ENCODE results near the gene FTO.

Gene FTO

GRCh38 chr16:53966821-53967571 lies 263.0 kb downstream of the FTO start:
- no peak overlapping the region for H3K4me3 ChIP-seq (ENCODE audit: low read length)
- no peak for DNase-seq (ENCODE audit: low read depth, low spot score)

- no peak overlapping the region for H3K4me3 ChIP-seq (ENCODE audit: low read length)
- DNase-seq (ENCODE audit: low read depth, low spot score): no peak
These were observed 263.6 kb downstream of the FTO start for GRCh38 chr16:53967572-53967971.

DNA sequence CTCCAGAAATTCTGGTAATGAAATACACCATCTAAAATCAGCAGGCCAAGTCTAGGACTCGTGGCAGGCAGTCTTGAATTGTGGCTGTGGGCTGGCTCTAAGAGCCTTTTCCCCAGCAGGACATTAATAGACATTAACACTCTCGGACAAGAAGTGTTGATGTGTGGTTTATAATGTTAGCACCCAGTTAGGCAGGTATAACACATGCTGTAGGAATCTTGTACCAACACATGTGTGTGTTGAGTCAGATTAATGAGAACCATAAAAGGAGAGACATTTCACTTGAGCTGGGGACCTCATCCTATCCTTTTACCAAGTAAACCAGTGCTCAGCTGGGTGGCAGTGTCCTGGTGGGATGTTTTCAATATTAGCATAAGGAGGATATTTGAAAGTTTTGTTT lies 264.5 kb downstream of the FTO start:
- H3K4me3 ChIP-seq (ENCODE audit: low read length): no peak overlapping the region
- no peak for DNase-seq (ENCODE audit: low read depth, low spot score)

DNA sequence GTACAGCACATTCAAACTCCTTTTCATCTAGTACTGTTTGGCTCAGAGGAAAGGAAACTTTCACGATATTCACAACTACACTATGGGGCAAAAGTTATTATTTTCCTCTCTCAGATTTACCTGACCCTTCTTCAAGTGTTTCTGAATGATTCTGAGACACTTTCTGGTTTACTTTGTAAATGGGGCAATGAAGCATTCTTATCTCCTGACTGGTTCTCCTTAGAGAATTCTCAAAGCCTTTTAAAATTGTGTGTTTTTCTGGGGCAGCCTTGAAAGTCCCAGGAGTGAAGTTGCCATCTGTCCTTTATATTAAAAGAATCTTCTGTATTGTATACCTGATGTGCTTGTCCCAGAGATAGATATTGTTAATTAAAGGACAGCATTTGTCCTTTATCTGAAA lies 264.9 kb downstream of the FTO start:
- H3K4me3 ChIP-seq (ENCODE audit: low read length): no peak overlapping the region
- no peak for DNase-seq (ENCODE audit: low read depth, low spot score)

- DNase-seq (ENCODE audit: low read depth, low spot score): no peak
- no peak overlapping the region for H3K4me3 ChIP-seq (ENCODE audit: low read length)
These were observed 267.7 kb downstream of the FTO start for GRCh38 chr16:53971616-53972015.

- DNase-seq (ENCODE audit: low read depth, low spot score): no peak
- H3K4me3 ChIP-seq (ENCODE audit: low read length): no peak overlapping the region
These were observed 269.1 kb downstream of the FTO start for GRCh38 chr16:53973021-53973420.

DNA sequence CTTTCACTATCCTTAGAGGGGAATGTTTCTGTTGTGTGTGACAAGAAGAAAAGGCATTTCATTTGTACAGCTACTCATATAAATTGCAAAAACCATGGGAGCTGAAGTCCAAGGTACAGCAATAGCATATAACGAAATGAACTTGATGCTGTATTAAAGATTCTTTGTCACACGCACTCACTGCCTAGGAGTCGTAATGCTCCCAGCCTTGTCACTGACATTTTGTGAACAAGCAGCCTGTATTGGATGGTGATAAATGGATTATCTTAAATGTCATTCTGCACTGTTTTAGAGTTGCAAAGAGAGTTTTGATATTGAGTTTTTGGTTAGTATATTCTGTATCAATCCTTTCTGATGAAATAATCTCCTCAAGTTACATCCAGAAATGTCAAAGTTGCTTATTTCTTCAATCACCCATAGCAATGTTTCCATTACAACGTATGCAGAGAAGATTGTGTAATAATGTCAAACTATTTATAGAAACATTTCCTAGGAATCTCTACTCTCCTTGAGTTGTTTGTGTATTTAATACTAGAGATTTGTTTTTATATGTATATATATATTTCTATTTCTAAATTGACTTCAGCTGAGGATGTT lies 270.6 kb downstream of the FTO start:
- no peak overlapping the region for H3K4me3 ChIP-seq (ENCODE audit: low read length)
- DNase-seq (ENCODE audit: low read depth, low spot score): no peak

DNA sequence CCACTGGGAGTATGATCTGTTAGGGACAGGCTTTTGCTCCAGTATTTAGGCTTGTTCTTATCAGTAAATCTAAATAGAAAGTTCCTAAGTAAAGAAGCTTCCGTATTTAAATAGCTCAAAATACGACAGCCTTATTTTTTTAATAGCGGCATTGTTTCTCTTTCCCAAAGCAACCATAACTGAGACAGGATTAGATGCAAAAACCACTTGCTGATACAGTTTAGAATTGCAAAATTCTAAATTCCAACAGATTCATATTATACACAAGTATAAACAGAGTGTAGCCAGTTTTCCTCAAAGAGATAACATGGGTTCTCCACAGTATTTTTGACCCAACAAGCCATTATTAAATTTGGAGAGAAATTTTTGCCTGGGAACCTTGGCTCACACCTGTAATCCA lies 276.7 kb downstream of the FTO start:
- H3K4me3 ChIP-seq (ENCODE audit: low read length): no peak overlapping the region
- DNase-seq (ENCODE audit: low read depth, low spot score): no peak

GRCh38 chr16:53982631-53983042 lies 278.7 kb downstream of the FTO start:
- H3K4me3 ChIP-seq (ENCODE audit: low read length): no peak overlapping the region
- DNase-seq (ENCODE audit: low read depth, low spot score): no peak

DNA sequence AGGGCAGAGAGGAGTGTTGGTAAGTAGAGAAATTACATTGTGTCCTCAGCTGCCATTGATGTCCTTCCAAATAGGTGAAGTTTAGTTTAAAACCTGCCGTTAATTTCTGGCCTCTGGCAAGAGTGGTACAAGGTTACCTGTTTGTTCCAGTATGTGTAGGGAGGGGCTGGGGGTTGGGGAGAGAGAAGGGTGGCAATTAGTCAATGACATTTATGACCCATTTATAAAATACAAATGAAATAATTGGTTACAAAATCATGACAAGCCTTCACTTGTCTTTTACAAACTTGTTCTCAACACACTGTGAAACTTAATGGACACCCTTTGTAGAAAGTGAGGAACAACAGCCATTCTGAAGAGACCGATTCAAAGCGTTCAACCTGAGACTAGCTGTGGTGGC lies 281.0 kb downstream of the FTO start:
- no peak for DNase-seq (ENCODE audit: low read depth, low spot score)
- H3K4me3 ChIP-seq (ENCODE audit: low read length): no peak overlapping the region

DNA sequence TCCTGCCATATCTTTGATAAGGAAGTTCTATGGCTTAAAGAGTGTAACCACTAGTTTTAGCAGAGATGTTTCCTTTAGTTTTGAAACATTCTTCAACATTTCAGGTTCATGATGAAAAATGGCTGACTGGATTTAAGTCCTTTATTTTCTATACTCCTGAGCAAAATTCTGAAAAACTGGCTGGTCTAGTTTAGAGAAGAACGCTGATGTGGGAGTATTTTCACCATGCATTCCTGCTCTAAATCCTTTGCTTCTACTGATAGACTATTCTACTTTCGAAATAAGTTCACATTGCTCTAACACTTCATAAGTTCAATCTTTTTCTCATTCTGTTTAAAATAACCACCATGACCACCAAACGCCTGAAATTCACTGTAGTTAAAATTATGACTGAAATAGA lies 281.9 kb downstream of the FTO start:
- DNase-seq (ENCODE audit: low read depth, low spot score): no peak
- H3K4me3 ChIP-seq (ENCODE audit: low read length): no peak overlapping the region

DNA sequence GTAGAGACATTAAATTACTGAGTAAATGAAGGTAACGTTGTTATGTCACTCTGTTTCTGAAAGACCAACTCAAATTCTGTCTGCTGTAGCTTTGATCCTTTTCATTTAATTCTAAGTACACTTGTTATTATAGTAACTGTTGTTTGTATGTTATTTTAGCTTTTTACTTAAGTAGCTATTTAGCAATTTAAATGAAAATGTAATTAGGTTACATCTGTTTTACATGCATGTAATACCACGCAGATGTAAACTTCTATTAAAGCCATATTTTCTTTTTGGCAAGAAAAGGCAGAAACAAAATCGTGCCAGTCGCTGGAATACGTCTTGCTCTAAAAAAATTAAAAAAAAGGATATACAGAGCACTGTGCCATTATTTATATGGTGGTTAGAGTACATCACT lies 282.8 kb downstream of the FTO start:
- no peak for DNase-seq (ENCODE audit: low read depth, low spot score)
- no peak overlapping the region for H3K4me3 ChIP-seq (ENCODE audit: low read length)

- DNase-seq (ENCODE audit: low read depth, low spot score): no peak
- H3K4me3 ChIP-seq (ENCODE audit: low read length): no peak overlapping the region
These were observed 284.2 kb downstream of the FTO start for GRCh38 chr16:53988136-53988535.

- no peak for DNase-seq (ENCODE audit: low read depth, low spot score)
- H3K4me3 ChIP-seq (ENCODE audit: low read length): no peak overlapping the region
These were observed 285.6 kb downstream of the FTO start for GRCh38 chr16:53989597-53989996.

DNA sequence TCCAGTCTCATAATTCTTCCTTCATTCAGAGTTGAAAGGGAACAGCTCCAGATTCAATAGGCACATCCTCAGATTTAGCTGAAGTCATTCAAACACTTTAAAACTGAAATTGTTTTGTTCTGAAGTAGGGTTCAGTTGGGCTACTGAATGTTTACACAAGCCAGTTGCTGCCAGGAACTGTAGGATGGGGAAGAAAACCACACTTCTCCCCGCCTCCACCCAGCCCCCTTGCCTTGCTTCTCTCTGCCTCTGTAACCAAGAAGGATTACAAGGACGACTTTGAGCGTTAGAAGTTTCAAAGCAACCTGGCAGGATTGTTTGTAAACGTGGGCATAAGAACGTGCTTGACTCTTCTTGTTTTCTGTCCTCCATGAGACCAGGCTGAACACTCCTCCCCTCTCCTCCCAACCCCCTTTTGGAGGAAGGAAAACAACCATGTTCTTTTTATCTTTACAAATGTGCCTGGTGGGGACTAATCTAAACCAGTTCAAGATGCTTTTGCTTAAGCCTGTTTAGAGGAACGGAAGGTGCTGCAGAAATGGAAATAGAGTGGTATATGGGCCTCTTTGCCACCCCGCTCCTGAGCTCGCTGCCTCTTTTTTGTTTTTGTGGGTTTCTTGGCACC lies 287.9 kb downstream of the FTO start:
- peak overlapping the region; percentile 19 for H3K4me3 ChIP-seq (ENCODE audit: low read length)
- DNase-seq (ENCODE audit: low read depth, low spot score): peak; percentile 75

GRCh38 chr16:53995378-53995777 lies 291.4 kb downstream of the FTO start:
- H3K4me3 ChIP-seq (ENCODE audit: low read length): no peak overlapping the region
- no peak for DNase-seq (ENCODE audit: low read depth, low spot score)

DNA sequence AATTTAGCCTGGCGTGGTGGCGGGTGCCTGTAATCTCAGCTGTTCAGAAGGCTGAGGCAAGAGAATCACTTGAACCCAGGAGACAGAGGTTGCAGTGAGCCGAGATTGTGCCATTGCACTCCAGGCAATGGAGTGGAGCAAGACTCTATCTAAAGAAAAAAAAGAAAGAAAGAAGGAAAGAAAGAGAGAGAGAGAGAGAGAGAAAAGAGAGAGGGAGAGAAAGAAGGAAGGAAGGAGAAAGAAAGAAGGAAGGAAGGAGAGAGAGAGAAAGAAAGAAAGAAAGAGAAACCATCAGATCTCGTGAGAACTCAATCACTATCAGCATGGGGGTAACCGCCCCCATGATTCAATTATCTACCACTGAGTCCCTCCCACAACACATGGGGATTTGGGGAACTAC lies 293.0 kb downstream of the FTO start:
- H3K4me3 ChIP-seq (ENCODE audit: low read length): no peak overlapping the region

GRCh38 chr16:53998024-53998810 lies 294.3 kb downstream of the FTO start:
- DNase-seq (ENCODE audit: low read depth, low spot score): no peak
- H3K4me3 ChIP-seq (ENCODE audit: low read length): no peak overlapping the region

More for the DNA sequence above, 293.0 kb downstream of the FTO start:
- no peak for DNase-seq (ENCODE audit: low read depth, low spot score)

GRCh38 chr16:53998966-53999522 lies 295.1 kb downstream of the FTO start:
- DNase-seq (ENCODE audit: low read depth, low spot score): no peak
- no peak overlapping the region for H3K4me3 ChIP-seq (ENCODE audit: low read length)

- no peak overlapping the region for H3K4me3 ChIP-seq (ENCODE audit: low read length)
- no peak for DNase-seq (ENCODE audit: low read depth, low spot score)
These were observed 295.9 kb downstream of the FTO start for GRCh38 chr16:53999841-54000240.
